GM08714 (cell line): ENCODE results near the gene ZNF227.

Source experiments
- H3K4me3 ChIP-seq: fragments of 200-500 bp; sonication (Bioruptor generic); 2 replicates; pipeline ENCODE4 v1.5.1; 2014; ENCODE audit warnings: mild to moderate bottlenecking, low read length, inconsistent platforms
- ZNF274 ChIP-seq: IDR thresholded peaks from 2 replicates; pipeline ENCODE4 v1.6.1; 2012; ENCODE audit warnings: mild to moderate bottlenecking, low read depth, low read length

ZNF227 gene

DNA sequence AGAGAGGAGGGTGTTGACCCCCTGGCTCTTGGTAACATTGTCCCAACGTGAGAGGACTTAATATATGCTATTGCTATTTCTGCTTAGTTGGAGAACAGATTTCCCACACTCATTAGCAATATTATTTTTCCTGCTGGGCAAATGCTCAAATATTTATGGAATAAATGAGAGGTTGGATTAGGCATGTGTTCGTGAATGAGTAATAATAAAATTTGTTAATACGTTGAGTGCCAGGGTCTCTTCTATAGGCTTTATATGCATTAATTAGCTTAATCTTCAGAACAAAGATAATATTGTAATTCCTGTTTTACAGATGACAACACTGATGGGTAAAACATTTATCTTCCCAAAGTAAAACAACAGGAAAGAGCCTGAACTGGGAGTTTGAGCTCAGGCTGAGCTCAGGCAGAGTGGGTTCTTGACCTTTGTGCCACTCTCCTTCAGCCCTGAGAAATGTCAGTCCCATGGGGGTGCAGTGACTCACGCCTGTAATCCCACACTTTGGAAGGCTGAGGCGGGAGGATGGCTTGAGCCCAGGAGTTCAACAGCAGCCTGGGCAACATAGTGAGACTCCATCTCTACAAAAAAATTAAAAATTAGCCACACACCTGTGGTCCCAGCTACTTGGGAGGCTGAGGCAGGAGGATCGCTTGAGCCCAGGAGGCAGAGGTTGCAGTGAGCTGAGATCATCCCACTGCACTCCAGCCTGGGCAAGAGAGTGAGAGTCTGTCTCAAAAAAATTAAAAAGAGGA lies 48.5 kb downstream of the ZNF227 start:
- H3K4me3 ChIP-seq = no peak overlapping the region; the same call in 1 of the 2 replicates

DNA sequence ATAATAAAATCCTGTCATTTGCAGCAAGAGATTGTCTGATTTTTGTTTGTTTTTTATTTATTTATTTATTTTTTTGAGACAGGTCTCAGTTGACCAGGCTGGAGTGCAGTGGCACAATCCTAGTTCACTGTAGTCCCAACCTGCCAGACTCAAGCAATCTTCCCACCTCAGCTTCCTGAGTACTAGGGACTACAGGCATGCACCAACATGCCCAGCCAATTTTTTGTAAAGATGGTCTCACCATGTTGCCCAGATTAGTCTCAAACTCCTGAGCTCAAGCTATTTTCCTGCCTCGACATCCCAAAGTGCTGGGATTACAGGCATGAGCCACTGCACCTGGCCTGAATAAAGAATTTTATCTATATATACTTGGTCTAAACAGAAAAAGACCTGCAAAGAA lies 65.0 kb downstream of the ZNF227 start:
- H3K4me3 ChIP-seq = no peak overlapping the region
- no peak for TF ChIP-seq ZNF274

More for the DNA sequence above, 48.5 kb downstream of the ZNF227 start:
- TF ChIP-seq ZNF274 = no peak

DNA sequence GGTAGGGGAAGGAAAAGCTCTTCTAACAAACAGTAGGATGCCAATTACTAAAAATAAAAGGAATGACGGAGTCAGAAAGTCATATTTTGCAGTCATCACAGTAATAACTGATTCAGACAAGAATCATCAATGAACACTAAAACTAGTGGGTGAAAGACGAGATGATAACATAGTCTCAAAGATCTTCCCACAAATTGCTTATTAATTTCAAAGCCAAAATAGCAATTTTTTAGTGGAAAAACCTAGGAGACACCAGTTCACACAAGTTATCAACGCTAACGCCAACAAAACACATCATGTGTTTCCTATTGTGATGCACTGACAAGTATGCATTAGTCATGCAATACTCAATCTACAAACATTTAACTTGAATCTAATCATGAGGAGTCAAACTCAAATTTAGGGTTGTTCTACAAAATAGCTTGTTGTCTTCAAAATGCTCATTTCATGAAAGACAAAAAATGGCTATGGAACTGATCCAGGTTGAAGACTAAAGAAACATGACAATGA lies 65.9 kb downstream of the ZNF227 start:
- TF ChIP-seq ZNF274 = no peak
- no peak overlapping the region for H3K4me3 ChIP-seq

DNA sequence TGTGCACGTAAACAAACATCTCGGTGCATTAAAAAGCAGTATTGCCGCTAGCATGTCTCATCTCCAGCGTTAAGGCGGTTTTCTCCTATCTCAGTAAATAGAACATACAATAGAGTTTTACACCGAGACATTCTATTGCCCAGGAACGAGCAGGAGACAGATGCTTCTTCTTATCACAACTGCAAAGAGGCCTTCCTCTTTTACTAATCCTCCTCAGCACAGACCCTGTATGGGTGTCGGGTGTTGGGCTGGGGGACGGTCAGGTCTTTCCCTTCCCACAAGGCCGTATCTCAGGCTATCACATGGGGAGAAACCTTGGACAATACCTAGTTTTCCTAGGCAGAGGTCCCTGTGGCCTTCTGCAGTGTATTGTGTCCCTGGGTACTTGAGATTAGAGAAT lies 68.6 kb downstream of the ZNF227 start:
- H3K4me3 ChIP-seq = no peak overlapping the region
- no peak for TF ChIP-seq ZNF274

DNA sequence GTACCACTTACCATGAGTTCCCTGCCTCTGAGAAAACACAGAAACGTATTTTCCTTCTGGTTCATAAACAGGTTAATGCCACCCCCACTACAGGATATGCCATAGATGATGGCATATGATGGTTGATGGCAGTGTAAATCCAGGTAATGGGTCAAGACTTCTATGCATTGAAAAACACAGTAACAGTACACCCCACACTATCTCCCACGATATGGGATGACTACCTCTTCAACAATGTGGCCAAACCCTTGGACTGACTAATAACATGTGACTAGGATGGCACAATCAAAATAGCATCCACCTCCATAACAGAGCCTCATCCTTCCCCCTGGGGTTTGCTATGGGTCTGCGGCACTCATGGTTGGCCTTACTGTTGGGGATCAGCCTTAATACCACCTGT lies 70.5 kb downstream of the ZNF227 start:
- no peak for TF ChIP-seq ZNF274
- no peak overlapping the region for H3K4me3 ChIP-seq

DNA sequence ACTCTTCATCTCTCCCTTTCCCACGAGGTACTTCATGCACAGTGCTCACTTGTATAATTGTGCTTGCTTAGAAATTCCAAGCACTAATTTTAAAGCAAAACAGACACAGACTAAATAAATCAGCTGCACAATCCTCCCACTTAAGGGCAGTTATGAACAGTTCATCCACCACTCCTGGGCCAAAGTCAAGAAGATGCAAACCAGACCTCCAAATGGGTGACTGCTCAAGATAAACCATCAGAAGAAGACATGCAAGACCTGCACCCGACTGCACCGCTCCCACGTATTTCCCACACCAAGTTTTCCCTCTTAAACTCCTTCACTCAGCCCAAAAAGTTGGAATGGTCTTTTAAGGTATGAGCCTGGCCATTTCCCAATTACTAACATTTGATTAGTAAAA lies 72.6 kb downstream of the ZNF227 start:
- no peak for TF ChIP-seq ZNF274
- H3K4me3 ChIP-seq = no peak overlapping the region
